PC-9 (cell line): Measurements from ENCODE around the gene CACNA1D. TPM values are rescaled to one million over a fixed set of nuclear protein-coding genes. Genes with fewer than 3 reads are reported as not detected.

Experiments
- BruUV-seq: library from RNA; stranded (reverse); fragments of 400-500 nt; replicated peaks from 2 replicates; lab custom pipeline; 2021; lab: Mats Ljungman, UMichigan
- CTCF ChIA-PET: fragments of 300-600 bp; sonication (Branson Sonifier 250); formaldehyde crosslinking; loops from one replicate; lab custom pipeline; 2022; ENCODE audit warnings: antibody characterized with exemption; lab: Charles Lee
- POLR2A ChIA-PET: fragments of 300-600 bp; sonication (Branson Sonifier 250); formaldehyde crosslinking; loops from one replicate; lab custom pipeline; 2022; ENCODE audit warnings: antibody characterized with exemption; ENCODE audit not compliant: unreplicated experiment; lab: Charles Lee
- DNase-seq, 2 experiments: peaks; one replicate each; pipeline versions ENCODE4 v3.0.0 to v3.0.0-alpha.2; 2015 to 2022; ENCODE audit warnings: mixed read lengths in 1 of 2
- H2AFZ ChIP-seq: fragments of 200-600 bp; sonication (generic); 2 replicates; pipeline ENCODE4 v1.8.1; 2017; ENCODE audit warnings: antibody characterized with exemption
- H3F3A ChIP-seq: fragments of 200-600 bp; sonication (generic); 2 replicates; pipeline ENCODE4 v1.8.1; 2017; ENCODE audit warnings: antibody characterized with exemption, mild to moderate bottlenecking, low read depth; ENCODE audit not compliant: insufficient read depth
- H3K27ac ChIP-seq: fragments of 200-600 bp; sonication (generic); 2 replicates; pipeline ENCODE4 v1.6.1; 2016; ENCODE audit warnings: mixed run types
- H3K27me3 ChIP-seq: fragments of 200-600 bp; sonication (generic); 2 replicates; pipeline ENCODE4 v1.6.1; 2016; ENCODE audit warnings: low read depth, mixed run types; ENCODE audit not compliant: insufficient read depth
- H3K36me3 ChIP-seq: fragments of 200-600 bp; sonication (generic); 2 replicates; pipeline ENCODE4 v1.6.1; 2016; ENCODE audit warnings: low read depth, mixed run types
- H3K4me1 ChIP-seq: fragments of 200-600 bp; sonication (generic); replicated peaks from 2 replicates; pipeline ENCODE4 v1.6.1; 2016; ENCODE audit warnings: mixed run types; ENCODE audit not compliant: insufficient read depth
- H3K4me2 ChIP-seq: fragments of 200-600 bp; sonication (generic); 2 replicates; pipeline ENCODE4 v1.6.1; 2017; ENCODE audit warnings: mixed run types
- H3K4me3 ChIP-seq: fragments of 200-600 bp; sonication (generic); 2 replicates; pipeline ENCODE4 v1.6.1; 2016; ENCODE audit warnings: mixed run types
- H3K79me2 ChIP-seq: fragments of 200-600 bp; sonication (generic); 2 replicates; pipeline ENCODE4 v1.6.1; 2017; ENCODE audit warnings: low read depth, mixed run types
- H3K9me2 ChIP-seq: fragments of 200-600 bp; sonication (generic); 2 replicates; pipeline ENCODE4 v1.8.1; 2017; ENCODE audit warnings: mild to moderate bottlenecking; ENCODE audit not compliant: insufficient read depth
- H3K9me3 ChIP-seq: fragments of 200-600 bp; sonication (generic); 2 replicates; pipeline ENCODE4 v1.8.1; 2016; ENCODE audit warnings: low read depth; ENCODE audit not compliant: insufficient read depth
- H4K20me1 ChIP-seq: fragments of 200-600 bp; sonication (generic); 2 replicates; pipeline ENCODE4 v1.8.1; 2017; ENCODE audit not compliant: insufficient read depth
- EZH2 ChIP-seq: fragments of 200-600 bp; sonication (generic); IDR thresholded peaks from 2 replicates; pipeline ENCODE4 v1.8.0; 2017; ENCODE audit warnings: antibody characterized with exemption, low read depth
- intact Hi-C: fragments of 100-400 bp; cut with micrococcal nuclease; formaldehyde crosslinking; loops from one replicate; pipeline ENCODE4 v1.10.0; 2022; ENCODE audit not compliant: unreplicated experiment
- total RNA-seq: library from RNA; stranded (reverse); gene quantifications from 2 replicates; pipeline ENCODE4 v1.2.3, GENCODE V29; 2021
- TF ChIP-seq, protein P1 (sequence below): fragments of 200-600 bp; sonication (generic); conservative IDR thresholded peaks from 2 replicates; pipeline ENCODE4 v1.6.1; 2017; ENCODE audit warnings: mixed run types, antibody characterized with exemption, mild to moderate bottlenecking, moderate library complexity

Gene CACNA1D
- total RNA-seq, 1 experiment from 2014 or later: not detected

DNA sequence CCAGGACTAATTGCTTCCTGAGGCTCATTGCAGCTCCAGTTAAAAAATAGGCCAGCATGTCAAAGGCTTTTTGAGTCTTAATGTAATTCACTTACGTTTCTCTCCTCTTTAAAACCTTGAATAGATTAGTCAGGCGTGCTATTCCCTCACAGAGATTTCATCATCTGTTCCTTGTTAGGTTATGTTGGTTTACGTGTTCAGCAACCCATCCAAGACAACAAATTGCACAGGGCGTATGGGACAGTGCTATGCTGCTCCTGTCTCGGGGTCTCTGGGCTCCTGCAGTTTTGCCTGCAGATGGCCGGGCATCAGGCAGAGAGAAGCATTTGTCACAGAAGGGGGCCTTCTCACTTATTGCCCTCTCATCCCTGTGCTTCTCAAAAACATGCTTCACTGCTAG lies 234.7 kb downstream of the CACNA1D start:
- Histone ChIP-seq H3K4me3 (no peak overlapping the region), H4K20me1 (no peaks in the 10 kb centered on the region), H3K36me3 (no peaks in the 10 kb centered on the region), H3K4me1 (no peaks in the 10 kb centered on the region), H3K9me3 (no peaks in the 10 kb centered on the region), H2AFZ (no peak overlapping the region), H3F3A (no peaks in the 10 kb centered on the region), H3K4me2 (no peak overlapping the region), H3K9me2 (no peaks in the 10 kb centered on the region), H3K79me2 (no peaks in the 10 kb centered on the region), H3K27me3 (peaks cover 87% of the 10 kb centered on the region), H3K27ac (no peak overlapping the region)
- CTCF ChIA-PET: no interaction called here
- POLR2A ChIA-PET: no interaction called here
- no peak for DNase-seq
- no peak for TF ChIP-seq EZH2
- TF ChIP-seq, protein P1, sequence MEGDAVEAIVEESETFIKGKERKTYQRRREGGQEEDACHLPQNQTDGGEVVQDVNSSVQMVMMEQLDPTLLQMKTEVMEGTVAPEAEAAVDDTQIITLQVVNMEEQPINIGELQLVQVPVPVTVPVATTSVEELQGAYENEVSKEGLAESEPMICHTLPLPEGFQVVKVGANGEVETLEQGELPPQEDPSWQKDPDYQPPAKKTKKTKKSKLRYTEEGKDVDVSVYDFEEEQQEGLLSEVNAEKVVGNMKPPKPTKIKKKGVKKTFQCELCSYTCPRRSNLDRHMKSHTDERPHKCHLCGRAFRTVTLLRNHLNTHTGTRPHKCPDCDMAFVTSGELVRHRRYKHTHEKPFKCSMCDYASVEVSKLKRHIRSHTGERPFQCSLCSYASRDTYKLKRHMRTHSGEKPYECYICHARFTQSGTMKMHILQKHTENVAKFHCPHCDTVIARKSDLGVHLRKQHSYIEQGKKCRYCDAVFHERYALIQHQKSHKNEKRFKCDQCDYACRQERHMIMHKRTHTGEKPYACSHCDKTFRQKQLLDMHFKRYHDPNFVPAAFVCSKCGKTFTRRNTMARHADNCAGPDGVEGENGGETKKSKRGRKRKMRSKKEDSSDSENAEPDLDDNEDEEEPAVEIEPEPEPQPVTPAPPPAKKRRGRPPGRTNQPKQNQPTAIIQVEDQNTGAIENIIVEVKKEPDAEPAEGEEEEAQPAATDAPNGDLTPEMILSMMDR: no peak
- BruUV-seq: no TSS peak
- intact Hi-C loops: no loop called here

DNA sequence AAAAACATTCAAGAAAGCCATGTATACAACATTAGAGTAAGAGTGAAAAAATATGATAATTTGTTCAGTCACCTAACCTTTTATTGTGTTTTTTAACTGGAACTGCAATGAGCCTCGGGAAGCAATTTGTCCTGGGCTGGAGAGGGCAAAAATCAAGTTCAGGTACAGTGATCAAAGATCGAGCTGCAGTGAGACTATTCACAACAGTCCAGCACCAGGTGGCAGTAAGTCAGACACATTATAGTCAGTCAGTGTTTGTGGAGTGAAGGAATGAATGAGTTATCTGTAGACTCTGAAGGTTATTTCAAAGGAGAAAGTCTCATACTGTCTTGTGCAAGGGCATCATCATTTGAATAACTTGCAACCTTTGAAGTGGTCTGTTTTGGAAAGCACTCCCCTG lies 235.2 kb downstream of the CACNA1D start:
- TF ChIP-seq, protein P1: no peak
- TF ChIP-seq EZH2: no peak
- no peak overlapping the region for H3K27ac ChIP-seq
- ChIA-PET CTCF (no interaction called here), POLR2A (no interaction called here)
- no peaks in the 10 kb centered on the region for H3K9me2 ChIP-seq
- no peak overlapping the region for H3K4me3 ChIP-seq
- no peaks in the 10 kb centered on the region for H3K79me2 ChIP-seq
- no peaks in the 10 kb centered on the region for H3K4me1 ChIP-seq
- no peaks in the 10 kb centered on the region for H3F3A ChIP-seq
- H2AFZ ChIP-seq: no peak overlapping the region
- H3K27me3 ChIP-seq: peaks cover 85% of the 10 kb centered on the region
- no peak for DNase-seq
- H4K20me1 ChIP-seq: no peaks in the 10 kb centered on the region
- H3K4me2 ChIP-seq: no peak overlapping the region
- H3K36me3 ChIP-seq: no peaks in the 10 kb centered on the region
- intact Hi-C loops: no loop called here
- no peaks in the 10 kb centered on the region for H3K9me3 ChIP-seq
- no TSS peak for BruUV-seq

DNA sequence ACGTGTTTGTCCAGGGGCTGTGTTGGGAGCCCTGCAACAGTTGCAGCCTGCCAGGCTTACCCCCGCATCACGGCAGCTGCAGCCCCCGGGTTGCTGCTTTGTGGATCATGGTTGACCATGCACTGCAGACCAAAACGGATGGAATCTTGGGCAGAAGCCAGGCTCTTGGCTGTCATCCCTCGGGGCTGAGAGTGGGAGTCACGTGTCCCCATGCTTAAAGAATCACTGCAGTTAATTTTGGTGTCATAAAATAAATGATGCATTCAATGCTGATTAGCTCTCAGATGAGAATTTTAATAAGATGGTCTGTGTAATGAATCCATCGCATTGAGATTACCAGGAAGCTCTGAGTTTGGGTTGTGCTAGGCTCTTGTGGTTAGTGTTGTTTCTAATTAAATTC lies 236.2 kb downstream of the CACNA1D start:
- Histone ChIP-seq H4K20me1 (no peaks in the 10 kb centered on the region), H3K4me3 (no peak overlapping the region), H3K27ac (no peak overlapping the region), H3K36me3 (no peaks in the 10 kb centered on the region), H3K27me3 (peaks cover 86% of the 10 kb centered on the region), H3K4me2 (no peak overlapping the region), H3K4me1 (no peaks in the 10 kb centered on the region), H3K9me3 (no peaks in the 10 kb centered on the region), H3K9me2 (no peaks in the 10 kb centered on the region), H2AFZ (no peak overlapping the region), H3F3A (no peaks in the 10 kb centered on the region), H3K79me2 (no peaks in the 10 kb centered on the region)
- no TSS peak for BruUV-seq
- CTCF ChIA-PET: no interaction called here
- DNase-seq: no peak
- intact Hi-C loops: no loop called here
- POLR2A ChIA-PET: no interaction called here
- TF ChIP-seq EZH2: no peak
- TF ChIP-seq, protein P1: no peak
